Smooth muscle cell (in vitro differentiated cells): ENCODE measurements around the gene MMP23B. TPM values are rescaled to one million over a fixed set of nuclear protein-coding genes. Genes with fewer than 3 reads are reported as not detected.

Experiments
- DNase-seq: peaks from one replicate; lab custom pipeline; 2025; ENCODE audit not compliant: unreplicated experiment; lab: John Stamatoyannopoulos, UW
- H2AFZ ChIP-seq: fragments of 200-600 bp; sonication (generic); 2 replicates; pipeline ENCODE4 v1.6.0; 2016; ENCODE audit warnings: antibody characterized with exemption, low read depth, mild to moderate bottlenecking
- H3F3A ChIP-seq: fragments of 200-600 bp; sonication (generic); 2 replicates; pipeline ENCODE4 v1.6.0; 2017; ENCODE audit warnings: antibody characterized with exemption, low read depth
- H3K27ac ChIP-seq: fragments of 200-600 bp; sonication (generic); 2 replicates; pipeline ENCODE4 v1.5.1; 2016; ENCODE audit warnings: low read depth, mild to moderate bottlenecking
- H3K27me3 ChIP-seq: fragments of 200-600 bp; sonication (generic); 2 replicates; pipeline ENCODE4 v1.6.1; 2016; ENCODE audit warnings: low read depth, mild to moderate bottlenecking
- H3K36me3 ChIP-seq: fragments of 200-600 bp; sonication (generic); 2 replicates; pipeline ENCODE4 v1.5.1; 2016; ENCODE audit warnings: low read depth
- H3K4me1 ChIP-seq: fragments of 200-600 bp; sonication (generic); 2 replicates; pipeline ENCODE4 v1.5.1; 2016; ENCODE audit warnings: low read depth
- H3K4me2 ChIP-seq: fragments of 200-600 bp; sonication (generic); 2 replicates; pipeline ENCODE4 v1.6.0; 2016; ENCODE audit warnings: mild to moderate bottlenecking
- H3K4me3 ChIP-seq: fragments of 200-600 bp; sonication (generic); 2 replicates; pipeline ENCODE4 v1.5.1; 2016; ENCODE audit warnings: mild to moderate bottlenecking
- H3K79me2 ChIP-seq: fragments of 200-600 bp; sonication (generic); 2 replicates; pipeline ENCODE4 v1.6.0; 2016; ENCODE audit warnings: low read depth, mild to moderate bottlenecking
- H3K9ac ChIP-seq: fragments of 200-600 bp; sonication (generic); 2 replicates; pipeline ENCODE4 v1.6.0; 2016; ENCODE audit warnings: low read depth
- H3K9me3 ChIP-seq: fragments of 200-600 bp; sonication (generic); replicated peaks from 2 replicates; pipeline ENCODE4 v1.5.1; 2016; ENCODE audit warnings: low read depth
- H4K20me1 ChIP-seq: fragments of 200-600 bp; sonication (generic); 2 replicates; pipeline ENCODE4 v1.6.0; 2016; ENCODE audit warnings: low read depth
- WGBS: methylation state at CpG from one replicate; pipeline ENCODE4 v1.1.7; 2016; ENCODE audit warnings: low lambda C conversion rate; 5-methylcytosine and 5-hydroxymethylcytosine counted together
- polyA plus RNA-seq: library from polyadenylated mRNA; unstranded; fragments of >200 nt; fragmentation: Nextera tagmentation; extraction: Ambion mirVana; gene quantifications from 2 replicates; pipeline ENCODE4 v1.2.1, GENCODE V29; 2016
- total RNA-seq: library from RNA; depleted of rRNA; stranded (reverse); fragments of >200 nt; gene quantifications from 2 replicates; pipeline ENCODE4 v1.2.3, GENCODE V29; 2014
- TF ChIP-seq, protein P1 (sequence below): fragments of 200-600 bp; sonication (generic); IDR thresholded peaks from 2 replicates; pipeline ENCODE4 v1.5.1; 2017; ENCODE audit warnings: borderline replicate concordance, mild to moderate bottlenecking, antibody characterized with exemption; ENCODE audit not compliant: insufficient read depth, poor library complexity, severe bottlenecking

MMP23B gene
- total and polyA plus RNA-seq, 2 experiments from 2014 or later: 81.7 to 218 TPM

- TF ChIP-seq, protein P1, sequence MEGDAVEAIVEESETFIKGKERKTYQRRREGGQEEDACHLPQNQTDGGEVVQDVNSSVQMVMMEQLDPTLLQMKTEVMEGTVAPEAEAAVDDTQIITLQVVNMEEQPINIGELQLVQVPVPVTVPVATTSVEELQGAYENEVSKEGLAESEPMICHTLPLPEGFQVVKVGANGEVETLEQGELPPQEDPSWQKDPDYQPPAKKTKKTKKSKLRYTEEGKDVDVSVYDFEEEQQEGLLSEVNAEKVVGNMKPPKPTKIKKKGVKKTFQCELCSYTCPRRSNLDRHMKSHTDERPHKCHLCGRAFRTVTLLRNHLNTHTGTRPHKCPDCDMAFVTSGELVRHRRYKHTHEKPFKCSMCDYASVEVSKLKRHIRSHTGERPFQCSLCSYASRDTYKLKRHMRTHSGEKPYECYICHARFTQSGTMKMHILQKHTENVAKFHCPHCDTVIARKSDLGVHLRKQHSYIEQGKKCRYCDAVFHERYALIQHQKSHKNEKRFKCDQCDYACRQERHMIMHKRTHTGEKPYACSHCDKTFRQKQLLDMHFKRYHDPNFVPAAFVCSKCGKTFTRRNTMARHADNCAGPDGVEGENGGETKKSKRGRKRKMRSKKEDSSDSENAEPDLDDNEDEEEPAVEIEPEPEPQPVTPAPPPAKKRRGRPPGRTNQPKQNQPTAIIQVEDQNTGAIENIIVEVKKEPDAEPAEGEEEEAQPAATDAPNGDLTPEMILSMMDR: no peak
- no peak overlapping the region for H3K4me2 ChIP-seq
- H3K4me3 ChIP-seq: no peak overlapping the region
- no peaks in the 10 kb centered on the region for H3F3A ChIP-seq
- H4K20me1 ChIP-seq: no peaks in the 10 kb centered on the region
- no peaks in the 10 kb centered on the region for H3K9me3 ChIP-seq
- no peaks in the 10 kb centered on the region for H3K79me2 ChIP-seq
- WGBS: 86% methylated on average over 14 of the region's 14 CpGs
- H3K4me1 ChIP-seq: no peaks in the 10 kb centered on the region
- no peak overlapping the region for H3K9ac ChIP-seq
- DNase-seq: no peak
- no peaks in the 10 kb centered on the region for H3K36me3 ChIP-seq
- H3K27me3 ChIP-seq: peaks cover 20% of the 10 kb centered on the region
- no peak overlapping the region for H3K27ac ChIP-seq
- no peak overlapping the region for H2AFZ ChIP-seq
Observed at GRCh38 chr1:1605034-1605591, 26.9 kb upstream of the MMP23B start.

- H3K4me1 ChIP-seq: no peaks in the 10 kb centered on the region
- WGBS: 80% methylated on average over 5 of the region's 17 CpGs
- TF ChIP-seq, protein P1: no peak
Observed at GRCh38 chr1:1605724-1606123, 26.2 kb upstream of the MMP23B start.

GRCh38 chr1:1606232-1606631, 25.7 kb upstream of the MMP23B start:
- Histone ChIP-seq H3K4me3 (no peak overlapping the region), H3K36me3 (no peaks in the 10 kb centered on the region), H3K9ac (no peak overlapping the region), H3K79me2 (no peaks in the 10 kb centered on the region), H3K4me2 (no peak overlapping the region), H3K27me3 (peaks cover 9% of the 10 kb centered on the region), H3K27ac (no peak overlapping the region), H3K9me3 (no peaks in the 10 kb centered on the region), H3K4me1 (no peaks in the 10 kb centered on the region), H2AFZ (no peak overlapping the region), H4K20me1 (no peaks in the 10 kb centered on the region), H3F3A (peaks cover 4% of the 10 kb centered on the region)
- TF ChIP-seq, protein P1: no peak
- 90% methylated on average over 2 of the region's 13 CpGs for WGBS
- DNase-seq: no peak

More at GRCh38 chr1:1605724-1606123, 26.2 kb upstream of the MMP23B start:
- Histone ChIP-seq H3K79me2 (no peaks in the 10 kb centered on the region), H4K20me1 (no peaks in the 10 kb centered on the region), H3K27ac (no peak overlapping the region), H3F3A (no peaks in the 10 kb centered on the region), H3K9ac (no peak overlapping the region), H3K9me3 (no peaks in the 10 kb centered on the region), H2AFZ (no peak overlapping the region), H3K4me3 (no peak overlapping the region), H3K27me3 (peaks cover 14% of the 10 kb centered on the region), H3K4me2 (no peak overlapping the region), H3K36me3 (no peaks in the 10 kb centered on the region)
- no peak for DNase-seq
